Uterus (tissue), 2 donors: ENCODE results near the gene MYO1D.

Experiments used
- CTCF ChIP-seq, 4 experiments: fragments of 200-600 bp in 2 of 4; fragments of 450-650 bp in 2 of 4; sonication (generic) in 2 of 4; IDR thresholded peaks; one replicate each; pipeline ENCODE4 v1.5.1; 2016 to 2019; ENCODE audit warnings: antibody characterized with exemption in 4 of 4, mild to moderate bottlenecking in 2 of 4, moderate library complexity in 1 of 4
- POLR2A ChIP-seq, 2 donors: fragments of 450-650 bp; IDR thresholded peaks; one replicate each; pipeline ENCODE4 v1.6.1; 2016; ENCODE audit warnings: antibody characterized with exemption in 2 of 2, mild to moderate bottlenecking in 1 of 2, moderate library complexity in 1 of 2

GRCh38 chr17:32826076-32826475 is 50.8 kb downstream of the MYO1D start:
- no peak for TF ChIP-seq POLR2A (IDR thresholded peaks at IDR 0.05)
- TF ChIP-seq CTCF (IDR thresholded peaks at IDR 0.05), result no peak
